Measurements from ENCODE around the gene CLIC4.
"Not testable (repeated sequence)": the region's sequence is repeated elsewhere in the genome, so short reads cannot be mapped to it uniquely, and the experiment has no call there.

Gene CLIC4

DNA sequence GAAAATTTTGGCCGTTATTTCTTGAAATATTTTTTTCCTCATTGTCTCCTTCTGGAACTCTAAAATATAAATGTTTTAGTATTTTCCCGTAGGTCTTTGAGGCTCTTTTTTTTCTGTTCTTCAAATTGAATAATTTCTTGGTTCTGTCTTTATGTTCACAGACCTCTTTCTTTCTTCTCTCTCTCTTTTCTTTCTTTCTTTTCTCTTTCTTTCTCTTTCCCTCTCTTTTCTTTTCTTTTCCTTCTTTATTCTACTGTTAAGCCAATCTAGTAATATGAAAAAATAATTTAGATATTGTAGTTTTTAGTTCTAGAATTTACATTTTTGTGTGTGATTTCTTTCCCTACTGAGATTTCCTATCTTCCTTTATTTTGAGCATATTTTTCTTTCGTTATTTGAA lies 30.1 kb downstream of the CLIC4 start:
- no peak for DNase-seq (ENCODE audit: low read depth)
- TF ChIP-seq, protein P1, sequence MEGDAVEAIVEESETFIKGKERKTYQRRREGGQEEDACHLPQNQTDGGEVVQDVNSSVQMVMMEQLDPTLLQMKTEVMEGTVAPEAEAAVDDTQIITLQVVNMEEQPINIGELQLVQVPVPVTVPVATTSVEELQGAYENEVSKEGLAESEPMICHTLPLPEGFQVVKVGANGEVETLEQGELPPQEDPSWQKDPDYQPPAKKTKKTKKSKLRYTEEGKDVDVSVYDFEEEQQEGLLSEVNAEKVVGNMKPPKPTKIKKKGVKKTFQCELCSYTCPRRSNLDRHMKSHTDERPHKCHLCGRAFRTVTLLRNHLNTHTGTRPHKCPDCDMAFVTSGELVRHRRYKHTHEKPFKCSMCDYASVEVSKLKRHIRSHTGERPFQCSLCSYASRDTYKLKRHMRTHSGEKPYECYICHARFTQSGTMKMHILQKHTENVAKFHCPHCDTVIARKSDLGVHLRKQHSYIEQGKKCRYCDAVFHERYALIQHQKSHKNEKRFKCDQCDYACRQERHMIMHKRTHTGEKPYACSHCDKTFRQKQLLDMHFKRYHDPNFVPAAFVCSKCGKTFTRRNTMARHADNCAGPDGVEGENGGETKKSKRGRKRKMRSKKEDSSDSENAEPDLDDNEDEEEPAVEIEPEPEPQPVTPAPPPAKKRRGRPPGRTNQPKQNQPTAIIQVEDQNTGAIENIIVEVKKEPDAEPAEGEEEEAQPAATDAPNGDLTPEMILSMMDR (IDR thresholded peaks at IDR 0.05; ENCODE audit: low read depth, low read length): no peak
- TF ChIP-seq, protein P2, sequence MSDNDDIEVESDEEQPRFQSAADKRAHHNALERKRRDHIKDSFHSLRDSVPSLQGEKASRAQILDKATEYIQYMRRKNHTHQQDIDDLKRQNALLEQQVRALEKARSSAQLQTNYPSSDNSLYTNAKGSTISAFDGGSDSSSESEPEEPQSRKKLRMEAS (IDR thresholded peaks at IDR 0.05; ENCODE audit: low read depth, low read length): no peak
- H3K4me3 ChIP-seq (ENCODE audit: low read depth, low read length): no peak overlapping the region

DNA sequence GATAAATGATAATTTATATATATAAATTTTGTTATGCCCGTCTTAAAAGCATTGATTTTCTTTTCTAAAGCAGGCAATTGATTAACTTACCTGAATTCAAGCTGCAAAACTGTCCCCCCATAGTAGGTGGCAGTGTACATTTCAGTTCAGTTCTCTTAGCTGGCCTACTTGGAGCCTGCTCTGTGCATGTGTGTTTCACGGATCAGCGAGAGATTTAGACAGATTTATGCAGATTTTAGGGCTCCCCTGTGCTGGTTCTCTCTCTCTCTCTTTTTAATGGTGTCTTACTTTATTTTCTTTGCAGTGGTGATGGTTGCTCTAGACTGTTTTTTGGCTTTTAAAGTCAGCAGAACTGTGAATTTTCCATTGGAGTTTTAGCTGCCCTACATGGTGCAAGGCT lies 30.7 kb downstream of the CLIC4 start:
- no peak overlapping the region for H3K4me3 ChIP-seq (ENCODE audit: low read depth, low read length)
- no peak for DNase-seq (ENCODE audit: low read depth)
- no peak for TF ChIP-seq POLR2A (IDR thresholded peaks at IDR 0.05; ENCODE audit: extremely low read depth, insufficient read length)
- TF ChIP-seq MYC (IDR thresholded peaks at IDR 0.05; ENCODE audit: low read depth, low read length): no peak
- TF ChIP-seq, protein P2 (IDR thresholded peaks at IDR 0.05; ENCODE audit: low read depth, low read length): no peak
- TF ChIP-seq, protein P1 (IDR thresholded peaks at IDR 0.05; ENCODE audit: low read depth, low read length): no peak

DNA sequence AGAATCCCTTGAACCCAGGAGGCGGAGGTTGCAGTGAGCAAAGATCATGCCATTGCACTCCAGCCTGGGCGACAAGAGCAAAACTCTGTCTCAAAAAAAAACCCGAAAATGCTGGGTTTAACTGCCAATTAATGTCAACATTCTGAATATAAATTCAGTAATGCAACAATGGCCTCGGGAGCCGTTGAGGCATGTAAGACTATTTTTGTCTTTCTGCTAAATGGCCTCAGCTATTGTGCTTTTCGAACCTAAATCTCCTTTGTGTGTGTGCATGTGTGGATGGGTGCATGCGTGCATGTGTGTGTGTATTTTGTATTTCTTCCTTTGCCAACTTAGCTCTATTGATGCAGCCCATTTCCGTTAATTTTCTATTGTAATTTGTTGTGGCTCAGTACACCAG lies 31.6 kb downstream of the CLIC4 start:
- no peak for DNase-seq (ENCODE audit: low read depth)
- TF ChIP-seq, protein P2 (IDR thresholded peaks at IDR 0.05; ENCODE audit: low read depth, low read length): no peak
- TF ChIP-seq MYC (IDR thresholded peaks at IDR 0.05; ENCODE audit: low read depth, low read length) (no peak), POLR2A (IDR thresholded peaks at IDR 0.05; ENCODE audit: extremely low read depth, insufficient read length) (no peak)
- TF ChIP-seq, protein P1 (IDR thresholded peaks at IDR 0.05; ENCODE audit: low read depth, low read length): no peak
- no peak overlapping the region for H3K4me3 ChIP-seq (ENCODE audit: low read depth, low read length)

DNA sequence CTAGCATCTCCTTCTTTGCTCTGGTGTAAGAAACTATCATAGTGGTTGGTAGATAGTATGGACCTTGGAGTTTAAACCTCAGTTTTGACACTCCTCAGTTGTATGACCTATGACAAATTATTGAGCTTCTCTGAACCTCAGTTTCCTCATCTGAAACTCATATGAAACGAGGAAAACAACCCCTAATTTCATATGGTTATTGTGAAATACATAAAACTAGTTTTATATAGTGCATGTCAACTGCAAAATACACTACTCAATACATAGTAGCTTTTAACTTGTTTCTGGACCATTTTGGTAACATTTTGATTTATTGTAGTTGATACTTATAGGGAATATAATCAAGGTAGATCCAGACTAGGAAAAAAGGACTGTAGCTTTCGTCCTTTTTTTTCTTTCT lies 32.9 kb downstream of the CLIC4 start:
- TF ChIP-seq, protein P2 (IDR thresholded peaks at IDR 0.05; ENCODE audit: low read depth, low read length): no peak
- TF ChIP-seq, protein P1 (IDR thresholded peaks at IDR 0.05; ENCODE audit: low read depth, low read length): no peak
- TF ChIP-seq POLR2A (IDR thresholded peaks at IDR 0.05; ENCODE audit: extremely low read depth, insufficient read length): no peak
- no peak for TF ChIP-seq MYC (IDR thresholded peaks at IDR 0.05; ENCODE audit: low read depth, low read length)
- H3K4me3 ChIP-seq (ENCODE audit: low read depth, low read length): no peak overlapping the region
- no peak for DNase-seq (ENCODE audit: low read depth)

DNA sequence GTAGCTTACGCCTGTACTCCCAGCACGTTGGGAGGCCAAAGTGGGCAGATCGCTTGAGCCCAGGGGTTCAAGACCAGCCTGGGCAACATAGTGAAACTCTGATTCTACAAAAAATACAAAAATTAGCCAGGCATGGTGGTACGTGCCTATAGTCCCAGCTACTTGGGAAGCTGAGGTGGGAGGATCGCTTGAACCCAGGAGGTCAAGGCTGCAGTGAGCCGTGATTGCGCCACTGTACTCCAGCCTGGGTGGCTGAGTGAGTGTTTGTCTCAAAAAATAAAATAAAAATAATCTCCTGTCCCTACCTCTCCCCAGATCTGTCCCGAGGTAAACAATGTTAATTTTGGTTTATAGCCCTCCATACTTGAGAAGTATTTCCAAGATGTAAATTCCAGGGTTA lies 34.0 kb downstream of the CLIC4 start:
- DNase-seq (ENCODE audit: low read depth); H3K4me3 ChIP-seq (ENCODE audit: low read depth, low read length): not testable (repeated sequence)

DNA sequence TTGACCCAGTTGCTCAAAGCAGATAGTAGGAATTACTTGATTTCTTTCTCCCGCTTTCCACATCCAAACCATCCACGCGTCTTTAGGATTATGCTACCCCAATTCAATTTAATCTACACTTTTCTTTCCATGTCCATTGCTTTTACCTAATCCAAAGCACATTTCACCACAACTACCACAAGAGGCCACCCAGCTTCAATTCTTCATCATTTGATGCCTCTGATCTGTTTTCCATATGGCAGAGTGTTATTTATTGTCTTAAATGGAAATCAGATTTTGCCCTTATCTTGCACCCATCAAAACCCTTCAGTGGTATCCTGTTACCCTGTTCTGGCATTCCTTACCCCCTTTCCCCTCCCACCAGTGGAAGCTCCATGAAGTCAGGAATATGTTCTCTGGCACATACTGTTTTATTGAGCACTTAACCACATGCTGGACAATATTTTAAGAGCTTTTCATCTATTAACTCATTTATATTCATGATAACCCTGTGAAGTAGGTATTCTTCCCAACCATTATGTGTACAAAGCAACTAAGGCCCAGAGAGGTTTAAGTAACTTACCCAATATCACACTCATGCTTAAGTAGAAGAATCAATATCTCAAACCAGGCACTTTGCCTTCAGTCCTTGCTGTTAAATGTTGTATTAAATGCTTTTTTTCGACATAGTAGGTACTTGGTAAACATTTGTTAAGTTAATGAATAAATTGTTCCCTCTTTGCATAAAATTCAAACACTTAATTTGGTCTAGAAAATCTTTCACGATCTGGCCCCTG lies 34.6 kb downstream of the CLIC4 start:
- H3K4me3 ChIP-seq (ENCODE audit: low read depth, low read length): no peak overlapping the region
- no peak for DNase-seq (ENCODE audit: low read depth)
- TF ChIP-seq, protein P1 (IDR thresholded peaks at IDR 0.05; ENCODE audit: low read depth, low read length): no peak
- no peak for TF ChIP-seq MYC (IDR thresholded peaks at IDR 0.05; ENCODE audit: low read depth, low read length)
- no peak for TF ChIP-seq POLR2A (IDR thresholded peaks at IDR 0.05; ENCODE audit: extremely low read depth, insufficient read length)
- TF ChIP-seq, protein P2 (IDR thresholded peaks at IDR 0.05; ENCODE audit: low read depth, low read length): no peak

DNA sequence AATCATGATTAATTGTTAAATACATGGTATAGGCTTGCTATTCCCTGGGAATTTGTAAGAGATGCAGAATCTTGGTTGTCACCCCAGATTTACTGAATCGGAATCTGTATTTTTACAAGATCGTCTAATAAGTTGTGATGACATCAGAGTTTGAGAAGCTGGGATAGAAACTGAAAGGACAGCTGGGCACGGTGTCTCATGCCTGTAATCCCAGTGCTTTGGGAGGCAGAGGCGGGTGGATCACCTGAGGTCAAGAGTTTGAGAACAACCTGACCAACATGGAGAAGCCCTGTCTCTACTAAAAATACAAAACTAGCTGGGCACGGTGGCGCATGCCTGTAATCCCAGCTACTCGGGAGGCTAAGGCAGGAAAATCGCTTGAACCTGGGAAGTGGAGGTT lies 35.4 kb downstream of the CLIC4 start:
- not testable (repeated sequence) for H3K4me3 ChIP-seq (ENCODE audit: low read depth, low read length); DNase-seq (ENCODE audit: low read depth)

Measured in NB4 (cell line).